HepG2 (cell line): Measurements from ENCODE around the gene USP10. TPM values are rescaled to one million over a fixed set of nuclear protein-coding genes. Genes with fewer than 3 reads are reported as not detected.

Experiments used
- AKNA ChIP-seq: sonication (generic); formaldehyde crosslinking; IDR thresholded peaks from 2 replicates; pipeline ENCODE4 v1.4.0; 2020; ENCODE audit warnings: missing genetic modification reagents, borderline replicate concordance
- ARID4A ChIP-seq: sonication (generic); formaldehyde crosslinking; IDR thresholded peaks from 2 replicates; pipeline ENCODE4 v1.5.0; 2020; ENCODE audit warnings: mild to moderate bottlenecking, missing genetic modification reagents, borderline replicate concordance
- CENPX ChIP-seq: sonication (generic); formaldehyde crosslinking; IDR thresholded peaks from 2 replicates; pipeline ENCODE4 v1.9.0; 2021; ENCODE audit warnings: mild to moderate bottlenecking, missing genetic modification reagents, moderate library complexity
- HNRNPLL ChIP-seq: fragments of 200-400 bp; formaldehyde crosslinking; IDR thresholded peaks from 2 replicates; pipeline ENCODE4 v1.6.1; 2017; ENCODE audit warnings: mild to moderate bottlenecking, low read depth, low read length; ENCODE audit not compliant: poor library complexity, severe bottlenecking
- RBM39 ChIP-seq: fragments of 200-400 bp; formaldehyde crosslinking; IDR thresholded peaks from one replicate; pipeline ENCODE4 v1.6.1; 2018; ENCODE audit warnings: antibody characterized with exemption, mild to moderate bottlenecking, low read depth, low read length; ENCODE audit not compliant: poor library complexity, severe bottlenecking
- SOX6 ChIP-seq, 2 experiments: fragments of 450-650 bp in 1 of 2; sonication (generic) in 1 of 2; formaldehyde crosslinking in 1 of 2; IDR thresholded peaks; 2 replicates each; pipeline versions ENCODE4 v1.4.0 to v1.6.1; 2017 to 2020; ENCODE audit warnings: antibody characterized with exemption in 1 of 2, mild to moderate bottlenecking in 1 of 2, missing genetic modification reagents in 1 of 2
- ZBTB21 ChIP-seq: sonication (generic); formaldehyde crosslinking; IDR thresholded peaks from 2 replicates; pipeline ENCODE4 v1.4.0; 2020; ENCODE audit warnings: missing genetic modification reagents
- ZNF138 ChIP-seq: sonication (generic); formaldehyde crosslinking; IDR thresholded peaks from 2 replicates; pipeline ENCODE4 v1.5.0; 2020; ENCODE audit warnings: mild to moderate bottlenecking, low read depth, missing genetic modification reagents
- ZNF800 ChIP-seq: sonication (generic); formaldehyde crosslinking; IDR thresholded peaks from 2 replicates; pipeline ENCODE4 v1.4.0; 2020; ENCODE audit warnings: missing genetic modification reagents
- polyA plus RNA-seq, 8 experiments: library from polyadenylated mRNA; depleted of rRNA in 3 of 8; stranded (reverse) in 7 of 8; unstranded in 1 of 8; fragments of >200 nt; fragmentation: Illumina TruSeq in 4 of 8; extraction: Trizol in 4 of 8; gene quantifications; 2 replicates each; pipeline versions ENCODE4 v1.2.1 to v1.2.3, GENCODE V29; 2011 to 2016; ENCODE audit warnings: low read depth in 4 of 8, missing spikeins in 1 of 8, mixed read lengths in 1 of 8; ENCODE audit not compliant: insufficient read depth in 1 of 8
- total RNA-seq, 5 experiments: library from RNA; depleted of rRNA; stranded (reverse); fragments of >200 nt; fragmentation: Illumina TruSeq; extraction: Trizol; gene quantifications; 2 replicates each; pipeline ENCODE4 v1.2.3, GENCODE V29; 2016; ENCODE audit warnings: low read depth in 1 of 5

USP10 gene
- total and polyA plus RNA-seq, 2 of the 13 experiments (the other 11 are each of a cell fraction or from before 2014, with no cell fraction given): 79.1 to 122 TPM

- TF ChIP-seq ARID4A (no peak), ZNF800 (CRISPR knock-in tag) (no peak), CENPX (CRISPR knock-in tag) (no peak), ZNF138 (CRISPR knock-in tag) (no peak), ZBTB21 (no peak), HNRNPLL (no peak), AKNA (CRISPR knock-in tag) (no peak), RBM39 (no peak), SOX6 (IDR thresholded peaks at IDR 0.05) (no peak), SOX6 (CRISPR knock-in tag; IDR thresholded peaks at IDR 0.05) (no peak)
Measured at GRCh38 chr16:84794186-84794585, 94.4 kb downstream of the USP10 start (continued).
